ENCODE results near the gene CPVL.

CPVL gene

DNA sequence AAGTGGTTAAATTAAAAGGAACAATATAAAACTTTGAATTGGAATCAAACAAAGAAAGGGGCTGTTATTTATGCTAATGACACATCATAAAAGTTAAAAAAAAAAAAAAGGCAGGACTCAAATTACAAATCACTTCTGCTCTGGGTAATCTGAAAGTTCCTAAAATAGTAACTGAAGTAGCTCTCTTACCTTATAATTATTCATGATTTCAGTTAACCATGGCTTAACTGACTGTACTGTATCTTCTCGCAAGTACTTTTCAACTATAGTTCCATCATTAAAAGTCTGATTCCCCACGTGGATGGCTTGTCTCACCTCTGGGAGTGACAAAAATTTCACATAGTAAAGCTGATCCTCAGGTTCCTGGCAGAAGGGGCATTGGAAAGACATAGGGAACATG lies 82.5 kb downstream of the CPVL start:
- no peak overlapping the region for H3K27ac ChIP-seq (ENCODE audit: low read depth in 2 of 2, low read length in 2 of 2)
- no peaks in the 10 kb centered on the region for H3K4me1 ChIP-seq (ENCODE audit: control insufficient read depth in 2 of 2, insufficient read depth in 2 of 2, low read length in 2 of 2)
- no peak overlapping the region for H3K9ac ChIP-seq (ENCODE audit: low read depth in 1 of 2, low read length in 2 of 2)
- no peak overlapping the region for H3K4me3 ChIP-seq (ENCODE audit: low read length in 2 of 2)
- no peaks in the 10 kb centered on the region for H3K9me3 ChIP-seq (ENCODE audit: control insufficient read depth in 2 of 2, low read length in 2 of 2)
- H3K36me3 ChIP-seq (ENCODE audit: control insufficient read depth in 2 of 2, insufficient read depth in 2 of 2, low read length in 2 of 2), result no peaks in the 10 kb centered on the region
- H3K27me3 ChIP-seq (ENCODE audit: control insufficient read depth in 2 of 2, insufficient read depth in 2 of 2, low read length in 2 of 2), result no peaks in the 10 kb centered on the region

DNA sequence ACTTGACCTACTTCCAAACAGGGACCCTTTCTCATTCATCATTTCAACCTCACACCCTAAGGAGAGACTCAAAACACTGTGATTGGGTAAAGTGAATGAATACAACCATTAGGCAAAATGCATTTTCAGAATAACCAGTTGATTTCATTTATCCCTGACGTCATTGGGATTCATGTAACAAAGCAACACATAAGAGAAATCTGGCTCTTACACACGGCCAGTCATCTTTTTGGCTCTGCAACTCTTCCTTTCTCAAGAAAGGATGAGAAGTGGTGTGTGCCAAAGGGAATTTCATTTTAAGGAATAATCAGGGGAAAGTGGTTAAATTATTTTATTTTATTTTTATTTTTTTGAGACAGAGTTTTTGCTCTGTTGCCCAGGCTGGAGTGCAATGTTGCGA lies 83.1 kb downstream of the CPVL start:
- no peaks in the 10 kb centered on the region for H3K36me3 ChIP-seq (ENCODE audit: control insufficient read depth in 2 of 2, insufficient read depth in 2 of 2, low read length in 2 of 2)
- no peaks in the 10 kb centered on the region for H3K27me3 ChIP-seq (ENCODE audit: control insufficient read depth in 2 of 2, insufficient read depth in 2 of 2, low read length in 2 of 2)
- no peaks in the 10 kb centered on the region for H3K9me3 ChIP-seq (ENCODE audit: control insufficient read depth in 2 of 2, low read length in 2 of 2)
- H3K27ac ChIP-seq (ENCODE audit: low read depth in 2 of 2, low read length in 2 of 2), result no peak overlapping the region
- no peak overlapping the region for H3K9ac ChIP-seq (ENCODE audit: low read depth in 1 of 2, low read length in 2 of 2)
- H3K4me1 ChIP-seq (ENCODE audit: control insufficient read depth in 2 of 2, insufficient read depth in 2 of 2, low read length in 2 of 2), result no peaks in the 10 kb centered on the region
- no peak overlapping the region for H3K4me3 ChIP-seq (ENCODE audit: low read length in 2 of 2)

GRCh38 chr7:29053105-29053872 lies 93.0 kb downstream of the CPVL start:
- H3K27me3 ChIP-seq (ENCODE audit: control insufficient read depth in 2 of 2, insufficient read depth in 2 of 2, low read length in 2 of 2), result no peaks in the 10 kb centered on the region
- H3K4me3 ChIP-seq (ENCODE audit: low read length in 2 of 2), result no peak overlapping the region

GRCh38 chr7:29046978-29047377 lies 99.4 kb downstream of the CPVL start:
- Histone ChIP-seq H3K9ac (ENCODE audit: low read depth in 1 of 2, low read length in 2 of 2) (no peak overlapping the region), H3K27ac (ENCODE audit: low read depth in 2 of 2, low read length in 2 of 2) (no peak overlapping the region), H3K36me3 (ENCODE audit: control insufficient read depth in 2 of 2, insufficient read depth in 2 of 2, low read length in 2 of 2) (no peaks in the 10 kb centered on the region), H3K4me3 (ENCODE audit: low read length in 2 of 2) (no peak overlapping the region), H3K27me3 (ENCODE audit: control insufficient read depth in 2 of 2, insufficient read depth in 2 of 2, low read length in 2 of 2) (no peaks in the 10 kb centered on the region), H3K4me1 (ENCODE audit: control insufficient read depth in 2 of 2, insufficient read depth in 2 of 2, low read length in 2 of 2) (peaks cover 0 to 15% of the 10 kb centered on the region in 2 donors), H3K9me3 (ENCODE audit: control insufficient read depth in 2 of 2, low read length in 2 of 2) (no peaks in the 10 kb centered on the region)

More at GRCh38 chr7:29053105-29053872, 93.0 kb downstream of the CPVL start:
- Histone ChIP-seq H3K27ac (ENCODE audit: low read depth in 2 of 2, low read length in 2 of 2) (no peak overlapping the region), H3K36me3 (ENCODE audit: control insufficient read depth in 2 of 2, insufficient read depth in 2 of 2, low read length in 2 of 2) (no peaks in the 10 kb centered on the region), H3K9me3 (ENCODE audit: control insufficient read depth in 2 of 2, low read length in 2 of 2) (no peaks in the 10 kb centered on the region), H3K4me1 (ENCODE audit: control insufficient read depth in 2 of 2, insufficient read depth in 2 of 2, low read length in 2 of 2) (no peaks in the 10 kb centered on the region), H3K9ac (ENCODE audit: low read depth in 1 of 2, low read length in 2 of 2) (no peak overlapping the region)

- Histone ChIP-seq H3K4me3 (ENCODE audit: low read length in 2 of 2) (no peak overlapping the region), H3K4me1 (ENCODE audit: control insufficient read depth in 2 of 2, insufficient read depth in 2 of 2, low read length in 2 of 2) (peaks cover 0 to 15% of the 10 kb centered on the region in 2 donors), H3K9ac (ENCODE audit: low read depth in 1 of 2, low read length in 2 of 2) (no peak overlapping the region), H3K9me3 (ENCODE audit: control insufficient read depth in 2 of 2, low read length in 2 of 2) (no peaks in the 10 kb centered on the region), H3K27me3 (ENCODE audit: control insufficient read depth in 2 of 2, insufficient read depth in 2 of 2, low read length in 2 of 2) (no peaks in the 10 kb centered on the region), H3K36me3 (ENCODE audit: control insufficient read depth in 2 of 2, insufficient read depth in 2 of 2, low read length in 2 of 2) (no peaks in the 10 kb centered on the region), H3K27ac (ENCODE audit: low read depth in 2 of 2, low read length in 2 of 2) (no peak overlapping the region)
Observed at GRCh38 chr7:29045258-29046086, 100.9 kb downstream of the CPVL start.

DNA sequence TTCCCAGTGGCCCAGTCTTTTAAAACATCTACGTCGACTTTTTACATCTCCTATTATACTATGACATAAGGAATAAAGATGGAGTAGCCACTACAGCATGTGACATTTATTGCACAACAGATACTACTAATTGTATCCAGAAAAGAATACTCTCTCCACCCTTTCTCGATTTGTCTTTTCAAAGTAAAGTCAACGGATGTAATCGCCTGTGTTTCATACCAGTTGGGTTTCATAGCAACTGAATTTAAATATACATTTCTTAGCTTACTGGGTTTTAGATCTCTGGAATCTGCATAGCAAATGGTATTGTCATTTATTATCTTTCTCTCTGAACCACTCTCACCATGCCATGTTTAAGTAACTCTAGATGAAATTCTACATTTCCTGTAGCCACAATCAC lies 101.8 kb downstream of the CPVL start:
- Histone ChIP-seq H3K4me1 (ENCODE audit: control insufficient read depth in 2 of 2, insufficient read depth in 2 of 2, low read length in 2 of 2) (peaks cover 0 to 15% of the 10 kb centered on the region in 2 donors), H3K9ac (ENCODE audit: low read depth in 1 of 2, low read length in 2 of 2) (no peak overlapping the region), H3K27ac (ENCODE audit: low read depth in 2 of 2, low read length in 2 of 2) (no peak overlapping the region), H3K9me3 (ENCODE audit: control insufficient read depth in 2 of 2, low read length in 2 of 2) (no peaks in the 10 kb centered on the region), H3K36me3 (ENCODE audit: control insufficient read depth in 2 of 2, insufficient read depth in 2 of 2, low read length in 2 of 2) (no peaks in the 10 kb centered on the region), H3K4me3 (ENCODE audit: low read length in 2 of 2) (no peak overlapping the region), H3K27me3 (ENCODE audit: control insufficient read depth in 2 of 2, insufficient read depth in 2 of 2, low read length in 2 of 2) (no peaks in the 10 kb centered on the region)

GRCh38 chr7:29043576-29043975 lies 102.8 kb downstream of the CPVL start:
- Histone ChIP-seq H3K9ac (ENCODE audit: low read depth in 1 of 2, low read length in 2 of 2) (no peak overlapping the region), H3K4me3 (ENCODE audit: low read length in 2 of 2) (no peak overlapping the region), H3K27me3 (ENCODE audit: control insufficient read depth in 2 of 2, insufficient read depth in 2 of 2, low read length in 2 of 2) (no peaks in the 10 kb centered on the region), H3K27ac (ENCODE audit: low read depth in 2 of 2, low read length in 2 of 2) (no peak overlapping the region), H3K4me1 (ENCODE audit: control insufficient read depth in 2 of 2, insufficient read depth in 2 of 2, low read length in 2 of 2) (peaks cover 0 to 15% of the 10 kb centered on the region in 2 donors), H3K36me3 (ENCODE audit: control insufficient read depth in 2 of 2, insufficient read depth in 2 of 2, low read length in 2 of 2) (no peaks in the 10 kb centered on the region), H3K9me3 (ENCODE audit: control insufficient read depth in 2 of 2, low read length in 2 of 2) (no peaks in the 10 kb centered on the region)

GRCh38 chr7:29042824-29043231 lies 103.5 kb downstream of the CPVL start:
- H3K9me3 ChIP-seq (ENCODE audit: control insufficient read depth in 2 of 2, low read length in 2 of 2), result no peaks in the 10 kb centered on the region
- H3K9ac ChIP-seq (ENCODE audit: low read depth in 1 of 2, low read length in 2 of 2), result no peak overlapping the region
- H3K36me3 ChIP-seq (ENCODE audit: control insufficient read depth in 2 of 2, insufficient read depth in 2 of 2, low read length in 2 of 2), result no peaks in the 10 kb centered on the region
- peaks cover 0 to 18% of the 10 kb centered on the region in 2 donors for H3K4me1 ChIP-seq (ENCODE audit: control insufficient read depth in 2 of 2, insufficient read depth in 2 of 2, low read length in 2 of 2)
- no peaks in the 10 kb centered on the region for H3K27me3 ChIP-seq (ENCODE audit: control insufficient read depth in 2 of 2, insufficient read depth in 2 of 2, low read length in 2 of 2)
- H3K4me3 ChIP-seq (ENCODE audit: low read length in 2 of 2), result no peak overlapping the region
- no peak overlapping the region for H3K27ac ChIP-seq (ENCODE audit: low read depth in 2 of 2, low read length in 2 of 2)

DNA sequence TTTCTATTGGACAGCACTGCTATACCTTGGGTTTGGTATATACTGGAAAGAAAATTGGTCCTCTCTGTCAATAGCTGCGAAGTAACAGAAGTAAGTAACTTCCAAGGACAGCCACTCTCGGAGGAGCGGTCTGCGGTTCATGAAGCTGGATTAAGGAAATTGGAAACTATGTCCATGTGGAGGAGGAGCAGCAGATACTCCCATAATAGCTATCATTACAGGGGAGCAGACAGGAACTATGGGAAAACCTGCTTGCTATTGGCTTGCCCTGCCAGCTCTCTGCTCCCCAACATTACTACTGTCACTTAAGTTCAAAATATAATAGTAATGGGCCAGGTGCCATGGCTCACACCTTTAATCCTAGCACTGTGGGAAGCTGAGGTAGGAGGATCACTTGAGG lies 104.3 kb downstream of the CPVL start:
- peaks cover 0 to 21% of the 10 kb centered on the region in 2 donors for H3K4me1 ChIP-seq (ENCODE audit: control insufficient read depth in 2 of 2, insufficient read depth in 2 of 2, low read length in 2 of 2)
- H3K27ac ChIP-seq (ENCODE audit: low read depth in 2 of 2, low read length in 2 of 2), result no peak overlapping the region
- no peaks in the 10 kb centered on the region for H3K27me3 ChIP-seq (ENCODE audit: control insufficient read depth in 2 of 2, insufficient read depth in 2 of 2, low read length in 2 of 2)
- no peak overlapping the region for H3K4me3 ChIP-seq (ENCODE audit: low read length in 2 of 2)
- no peaks in the 10 kb centered on the region for H3K9me3 ChIP-seq (ENCODE audit: control insufficient read depth in 2 of 2, low read length in 2 of 2)
- H3K36me3 ChIP-seq (ENCODE audit: control insufficient read depth in 2 of 2, insufficient read depth in 2 of 2, low read length in 2 of 2), result no peaks in the 10 kb centered on the region
- no peak overlapping the region for H3K9ac ChIP-seq (ENCODE audit: low read depth in 1 of 2, low read length in 2 of 2)

- H3K36me3 ChIP-seq (ENCODE audit: control insufficient read depth in 2 of 2, insufficient read depth in 2 of 2, low read length in 2 of 2), result no peaks in the 10 kb centered on the region
- H3K4me3 ChIP-seq (ENCODE audit: low read length in 2 of 2), result no peak overlapping the region
- H3K9ac ChIP-seq (ENCODE audit: low read depth in 1 of 2, low read length in 2 of 2), result no peak overlapping the region
- peaks cover 0 to 21% of the 10 kb centered on the region in 2 donors for H3K4me1 ChIP-seq (ENCODE audit: control insufficient read depth in 2 of 2, insufficient read depth in 2 of 2, low read length in 2 of 2)
- no peaks in the 10 kb centered on the region for H3K9me3 ChIP-seq (ENCODE audit: control insufficient read depth in 2 of 2, low read length in 2 of 2)
- no peaks in the 10 kb centered on the region for H3K27me3 ChIP-seq (ENCODE audit: control insufficient read depth in 2 of 2, insufficient read depth in 2 of 2, low read length in 2 of 2)
- H3K27ac ChIP-seq (ENCODE audit: low read depth in 2 of 2, low read length in 2 of 2), result no peak overlapping the region
Observed at GRCh38 chr7:29040579-29040925, 105.8 kb downstream of the CPVL start.
